Sigmoid colon (tissue), 7 donors: ENCODE results near the gene OR5H6. TPM values are rescaled to one million over a fixed set of nuclear protein-coding genes. Genes with fewer than 3 reads are reported as not detected.

Experiments used
- DNase-seq: peaks from one replicate; pipeline ENCODE4 v3.0.0-alpha.2; 2019
- H3K27ac ChIP-seq, 4 donors: fragments of 200-600 bp; sonication (generic); one replicate each; pipeline ENCODE4 v1.5.1; 2016 to 2019; ENCODE audit warnings: mild to moderate bottlenecking in 1 of 4
- H3K27me3 ChIP-seq, 3 donors: fragments of 200-600 bp; sonication (generic); one replicate each; pipeline ENCODE4 v1.5.1; 2019; ENCODE audit warnings: mild to moderate bottlenecking in 1 of 3
- H3K36me3 ChIP-seq, 4 donors: fragments of 200-600 bp; sonication (generic); one replicate each; pipeline ENCODE4 v1.5.1; 2016 to 2019
- H3K4me1 ChIP-seq, 4 donors: fragments of 200-600 bp; sonication (generic); one replicate each; pipeline ENCODE4 v1.5.1; 2017 to 2019
- H3K4me3 ChIP-seq, 4 donors: fragments of 200-600 bp; sonication (generic); one replicate each; pipeline ENCODE4 v1.5.1; 2017 to 2019; ENCODE audit warnings: mild to moderate bottlenecking in 2 of 4, moderate library complexity in 1 of 4
- H3K9me3 ChIP-seq, 4 donors: fragments of 200-600 bp in 3 of 4; sonication (generic) in 3 of 4; one replicate each; pipeline versions ENCODE4 v1.5.1 to v1.6.1; 2013 to 2019
- EP300 ChIP-seq, 4 donors: sonication (generic); formaldehyde crosslinking; IDR thresholded peaks; one replicate each; pipeline ENCODE4 v1.6.1; 2017; ENCODE audit warnings: antibody characterized with exemption in 4 of 4
- POLR2A ChIP-seq, 2 donors: fragments of 450-650 bp; IDR thresholded peaks; one replicate each; pipeline ENCODE4 v1.6.1; 2016; ENCODE audit warnings: antibody characterized with exemption in 2 of 2, mild to moderate bottlenecking in 2 of 2, moderate library complexity in 2 of 2
- POLR2AphosphoS5 ChIP-seq, 4 donors: sonication (generic); formaldehyde crosslinking; IDR thresholded peaks; one replicate each; pipeline ENCODE4 v1.6.1; 2017; ENCODE audit warnings: antibody characterized with exemption in 4 of 4
- WGBS, 2 donors: extraction: QIAGEN DNeasy Blood & Tissue Kit; methylation state at CpG; one replicate each; pipeline ENCODE4 v1.1.7; 2013; 5-methylcytosine and 5-hydroxymethylcytosine counted together
- intact Hi-C: fragments of 100-400 bp; cut with DNase I; formaldehyde crosslinking; loops from one replicate; pipeline ENCODE4 v1.15.1; 2023
- polyA plus RNA-seq, 3 donors: library from polyadenylated mRNA; stranded (reverse); fragments of 200-250 nt; gene quantifications; one replicate each; pipeline ENCODE4 v1.2.3, GENCODE V29; 2013
- total RNA-seq, 4 donors: library from RNA; depleted of rRNA; stranded (reverse); fragments of >200 nt; gene quantifications; one replicate each; pipeline ENCODE4 v1.1.0, GENCODE V29; 2016
- TF ChIP-seq, protein P1 (sequence below), 4 experiments: fragments of 450-650 bp in 3 of 4; fragments of 200-600 bp in 1 of 4; IDR thresholded peaks; one replicate each; pipeline ENCODE4 v1.5.1; 2016 to 2019; ENCODE audit warnings: antibody characterized with exemption in 4 of 4, mild to moderate bottlenecking in 3 of 4, moderate library complexity in 2 of 4
- donor health status: healthy with polysubstance abuse.
- donor health status: Bipolar disorder and iron deficiency.
- donor health status: healthy.

Gene OR5H6
- total and polyA plus RNA-seq, 7 donors, result not detected

DNA sequence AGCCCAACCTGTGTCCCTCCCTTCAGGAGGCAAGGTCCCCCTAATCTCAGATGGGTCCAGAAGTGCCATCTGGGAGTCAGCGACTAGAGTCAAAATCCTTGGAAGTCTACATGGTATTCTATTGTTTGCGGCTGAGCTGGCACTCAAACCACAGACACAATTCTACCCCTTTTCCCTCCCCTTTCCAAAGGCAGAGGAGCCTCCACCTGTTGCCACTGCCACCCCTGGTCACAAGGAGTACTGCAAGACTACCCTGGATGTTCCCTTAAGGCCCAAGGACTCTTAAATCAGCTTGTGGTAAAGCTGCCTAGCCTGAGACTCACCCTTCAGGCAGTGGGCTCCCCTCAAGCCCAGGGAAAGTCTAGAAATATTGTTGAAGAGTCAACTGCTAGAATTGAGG lies 4.3 kb upstream of the OR5H6 start:
- no peak overlapping the region for H3K27ac ChIP-seq
- intact Hi-C loops, result no loop called here

DNA sequence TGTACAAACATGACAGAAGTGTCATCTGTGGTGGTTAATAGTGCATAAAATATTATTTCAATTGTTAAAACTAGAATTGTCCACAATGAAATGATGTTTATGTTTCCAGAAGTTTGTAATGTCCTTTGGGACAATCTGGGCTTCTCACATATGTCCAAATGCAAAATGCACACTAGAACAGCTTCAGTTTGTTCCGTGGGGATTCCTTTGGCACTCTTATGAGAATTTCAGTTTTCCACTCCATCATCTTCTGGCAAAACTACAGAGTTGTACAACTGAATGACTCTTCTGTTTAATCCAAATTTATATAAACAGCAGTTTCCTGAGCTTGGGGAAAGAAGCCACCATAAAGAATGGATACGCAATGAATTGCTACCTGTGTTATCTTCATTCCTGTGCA lies 2.0 kb upstream of the OR5H6 start:
- Histone ChIP-seq H3K9me3 (peaks cover 0 to 4% (median 0%) of the 10 kb centered on the region in 4 donors), H3K36me3 (no peaks in the 10 kb centered on the region), H3K27ac (no peak overlapping the region), H3K27me3 (no peaks in the 10 kb centered on the region), H3K4me3 (no peak overlapping the region), H3K4me1 (peaks cover 0 to 2% (median 0%) of the 10 kb centered on the region in 4 donors)
- no peak for DNase-seq
- TF ChIP-seq EP300 (IDR thresholded peaks at IDR 0.05) (no peak), POLR2A (IDR thresholded peaks at IDR 0.05) (no peak), POLR2AphosphoS5 (IDR thresholded peaks at IDR 0.05) (no peak)
- TF ChIP-seq, protein P1, sequence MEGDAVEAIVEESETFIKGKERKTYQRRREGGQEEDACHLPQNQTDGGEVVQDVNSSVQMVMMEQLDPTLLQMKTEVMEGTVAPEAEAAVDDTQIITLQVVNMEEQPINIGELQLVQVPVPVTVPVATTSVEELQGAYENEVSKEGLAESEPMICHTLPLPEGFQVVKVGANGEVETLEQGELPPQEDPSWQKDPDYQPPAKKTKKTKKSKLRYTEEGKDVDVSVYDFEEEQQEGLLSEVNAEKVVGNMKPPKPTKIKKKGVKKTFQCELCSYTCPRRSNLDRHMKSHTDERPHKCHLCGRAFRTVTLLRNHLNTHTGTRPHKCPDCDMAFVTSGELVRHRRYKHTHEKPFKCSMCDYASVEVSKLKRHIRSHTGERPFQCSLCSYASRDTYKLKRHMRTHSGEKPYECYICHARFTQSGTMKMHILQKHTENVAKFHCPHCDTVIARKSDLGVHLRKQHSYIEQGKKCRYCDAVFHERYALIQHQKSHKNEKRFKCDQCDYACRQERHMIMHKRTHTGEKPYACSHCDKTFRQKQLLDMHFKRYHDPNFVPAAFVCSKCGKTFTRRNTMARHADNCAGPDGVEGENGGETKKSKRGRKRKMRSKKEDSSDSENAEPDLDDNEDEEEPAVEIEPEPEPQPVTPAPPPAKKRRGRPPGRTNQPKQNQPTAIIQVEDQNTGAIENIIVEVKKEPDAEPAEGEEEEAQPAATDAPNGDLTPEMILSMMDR (IDR thresholded peaks at IDR 0.05), result no peak
- 79 to 84% methylated on average over 2 of the region's 2 CpGs for WGBS, 2 donors
- intact Hi-C loops, result no loop called here

More for the DNA sequence above, 4.3 kb upstream of the OR5H6 start:
- Histone ChIP-seq H3K27me3 (no peaks in the 10 kb centered on the region), H3K36me3 (no peaks in the 10 kb centered on the region), H3K9me3 (peaks cover 0 to 4% (median 0%) of the 10 kb centered on the region in 4 donors), H3K4me1 (no peaks in the 10 kb centered on the region), H3K4me3 (no peak overlapping the region)
- DNase-seq, result no peak
- TF ChIP-seq POLR2A (IDR thresholded peaks at IDR 0.05) (no peak), POLR2AphosphoS5 (IDR thresholded peaks at IDR 0.05) (no peak), EP300 (IDR thresholded peaks at IDR 0.05) (no peak)
- TF ChIP-seq, protein P1 (IDR thresholded peaks at IDR 0.05), result no peak
- 51 to 85% methylated on average over 2 of the region's 2 CpGs for WGBS, 2 donors

DNA sequence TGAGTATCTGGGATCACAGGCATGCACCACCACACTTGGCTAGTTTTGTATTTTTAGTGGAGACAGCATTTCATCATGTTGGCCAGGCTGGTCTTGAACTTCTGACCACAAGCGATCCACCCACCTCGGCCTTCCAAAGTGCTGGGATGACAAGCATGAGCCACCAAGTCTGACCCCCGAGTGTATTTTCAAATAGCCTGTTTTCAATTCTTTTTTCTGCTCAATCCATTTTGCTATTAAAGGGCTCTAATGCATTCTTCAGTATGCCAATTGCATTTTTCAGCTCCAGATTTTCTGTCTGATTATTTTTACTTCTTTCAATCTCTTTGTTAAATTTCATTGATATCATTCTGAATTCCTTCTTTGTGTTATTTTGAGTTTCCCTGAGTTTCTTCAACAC lies 5.8 kb downstream of the OR5H6 start:
- TF ChIP-seq EP300 (IDR thresholded peaks at IDR 0.05) (no peak), POLR2AphosphoS5 (IDR thresholded peaks at IDR 0.05) (no peak), POLR2A (IDR thresholded peaks at IDR 0.05) (no peak)
- TF ChIP-seq, protein P1 (IDR thresholded peaks at IDR 0.05), result no peak
- peaks cover 0 to 2% (median 0%) of the 10 kb centered on the region in 4 donors for H3K4me1 ChIP-seq
- no peak for DNase-seq
- intact Hi-C loops, result no loop called here
- no peak overlapping the region for H3K27ac ChIP-seq
- peaks cover 0 to 7% (median 3%) of the 10 kb centered on the region in 4 donors for H3K9me3 ChIP-seq
- WGBS, 2 donors, result 85 to 86% methylated on average over 3 of the region's 3 CpGs
- H3K27me3 ChIP-seq, result no peaks in the 10 kb centered on the region
- no peak overlapping the region for H3K4me3 ChIP-seq
- no peaks in the 10 kb centered on the region for H3K36me3 ChIP-seq

DNA sequence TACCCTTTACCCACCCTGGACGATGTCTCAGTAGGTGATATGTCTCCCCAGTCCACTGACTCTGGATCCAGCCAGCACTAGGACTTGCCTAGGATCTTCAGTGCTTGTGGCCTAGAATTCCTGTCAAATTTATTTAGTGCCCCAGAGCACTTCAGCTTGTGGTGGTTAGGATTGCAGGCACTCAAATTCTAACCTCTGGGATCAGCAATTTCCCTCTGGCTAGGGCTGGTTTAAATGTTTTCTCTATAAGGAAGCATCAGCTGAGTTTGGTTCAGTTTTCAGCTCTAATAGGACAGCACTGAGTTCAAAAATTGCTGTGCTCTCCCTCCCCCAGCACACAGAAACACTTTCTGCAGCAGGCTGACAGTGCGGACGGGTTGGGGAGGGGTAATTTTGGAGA lies 8.1 kb downstream of the OR5H6 start:
- DNase-seq, result no peak
- 77 to 91% methylated on average over 3 of the region's 3 CpGs for WGBS, 2 donors
- Histone ChIP-seq H3K4me3 (no peak overlapping the region), H3K9me3 (peaks cover 0 to 7% (median 3%) of the 10 kb centered on the region in 4 donors), H3K4me1 (no peaks in the 10 kb centered on the region), H3K27ac (no peak overlapping the region), H3K27me3 (no peaks in the 10 kb centered on the region), H3K36me3 (no peaks in the 10 kb centered on the region)
- TF ChIP-seq EP300 (IDR thresholded peaks at IDR 0.05) (no peak), POLR2A (IDR thresholded peaks at IDR 0.05) (no peak), POLR2AphosphoS5 (IDR thresholded peaks at IDR 0.05) (no peak)
- TF ChIP-seq, protein P1 (IDR thresholded peaks at IDR 0.05), result no peak
- intact Hi-C loops, result no loop called here

DNA sequence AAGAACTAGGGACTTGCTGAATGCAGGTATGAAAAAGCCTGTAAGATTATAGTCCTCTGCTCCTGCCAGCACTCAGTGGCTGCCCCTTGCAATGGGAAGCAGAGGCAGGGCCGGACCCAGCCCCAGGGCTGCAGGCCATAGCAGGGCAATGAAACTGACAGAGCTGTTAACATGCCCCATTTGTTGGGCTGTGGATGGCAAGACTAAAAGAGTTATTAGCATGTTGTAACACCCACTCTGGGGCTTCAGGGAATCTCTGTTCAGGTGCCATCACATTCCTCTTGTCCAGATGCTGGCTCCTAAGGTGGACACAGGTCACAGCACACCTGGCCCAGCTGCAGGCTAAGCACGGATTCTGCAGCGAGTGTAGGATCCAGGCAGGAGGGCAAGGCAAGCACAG lies 10.9 kb downstream of the OR5H6 start:
- H3K9me3 ChIP-seq, result peaks cover 0 to 7% (median 3%) of the 10 kb centered on the region in 4 donors
- no peaks in the 10 kb centered on the region for H3K4me1 ChIP-seq
- intact Hi-C loops, result no loop called here
- DNase-seq, result no peak
- no peak overlapping the region for H3K27ac ChIP-seq
- no peaks in the 10 kb centered on the region for H3K27me3 ChIP-seq
- H3K4me3 ChIP-seq, result no peak overlapping the region
- TF ChIP-seq POLR2A (IDR thresholded peaks at IDR 0.05) (no peak), EP300 (IDR thresholded peaks at IDR 0.05) (no peak), POLR2AphosphoS5 (IDR thresholded peaks at IDR 0.05) (no peak)
- TF ChIP-seq, protein P1 (IDR thresholded peaks at IDR 0.05), result no peak
- no peaks in the 10 kb centered on the region for H3K36me3 ChIP-seq
- 82 to 84% methylated on average over 3 of the region's 3 CpGs for WGBS, 2 donors
